ENCODE measurements around the gene CSDE1. TPM values are rescaled to one million over a fixed set of nuclear protein-coding genes. Genes with fewer than 3 reads are reported as not detected.

Gene CSDE1
- total RNA-seq, 8 experiments from 2014 or later: 343 to 800 (median 541) TPM

DNA sequence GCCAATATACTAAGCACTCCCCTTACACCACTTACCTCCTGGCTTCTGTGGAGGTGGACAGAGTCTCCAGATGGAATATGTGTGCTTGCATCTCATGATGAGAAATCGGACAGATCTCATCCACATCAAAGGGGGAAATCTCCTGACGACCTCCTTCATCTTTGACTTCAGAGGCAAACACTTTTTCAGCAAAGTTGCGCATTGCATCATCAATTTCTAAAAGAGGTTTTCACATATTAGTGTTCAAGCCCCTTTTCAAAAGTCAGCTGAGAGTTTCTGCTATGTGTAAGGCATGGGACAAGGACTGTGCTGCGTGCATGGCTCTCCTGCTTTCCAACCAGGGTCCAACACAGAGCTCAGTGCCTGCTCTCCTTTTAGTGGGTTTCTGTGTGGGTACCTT is 69.3 kb downstream of the CSDE1 start:
- Histone ChIP-seq H3K4me1 (replicated peaks in 1 of 2) (no peaks in the 10 kb centered on the region), H3K27ac (no peak overlapping the region), H3K4me3 (no peak overlapping the region)
- WGBS, 10 experiments: 0 to 100% (median 63%) methylated on average over 1 to 3 of the region's 4 CpGs; no CpG with 5 or more reads in 3 of the 10 experiments
- no peak for ATAC-seq (replicated peaks in 6 of 8)
- in situ Hi-C loops (cut with MboI; ENCODE audit: low pct_unique_long_range_greater_than_20kb in 2 of 9, low sequenced_read_pairs in 9 of 9, unreplicated experiment in 9 of 9): loop anchor here in 1 of 9 experiments (25.0 kb wide), 1 partner anchor 726 kb away; no protein-coding TSS in a partner anchor

DNA sequence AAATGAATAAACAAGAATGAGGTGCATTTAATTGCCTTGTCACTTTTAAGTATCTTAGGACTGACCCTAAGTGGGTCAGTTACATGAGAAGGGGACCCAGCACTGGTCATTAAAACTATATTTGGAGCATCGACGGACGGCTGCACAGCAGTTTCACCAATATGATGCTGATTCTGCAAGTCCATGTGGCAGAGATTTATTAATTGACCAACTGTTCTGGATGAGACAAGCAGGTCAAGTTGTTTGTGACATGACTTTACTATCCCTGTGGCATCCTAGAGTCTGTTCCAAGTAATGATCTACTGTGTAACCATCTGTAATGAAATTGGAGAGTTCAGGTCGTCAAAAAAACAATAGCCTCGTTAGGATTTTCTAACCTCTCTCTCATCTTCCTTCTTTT is 71.9 kb downstream of the CSDE1 start:
- no peaks in the 10 kb centered on the region for H3K4me1 ChIP-seq (replicated peaks in 1 of 2)
- no peak overlapping the region for H3K27ac ChIP-seq
- in situ Hi-C loops (cut with MboI; ENCODE audit: low pct_unique_long_range_greater_than_20kb in 2 of 9, low sequenced_read_pairs in 9 of 9, unreplicated experiment in 9 of 9): loop anchor here in 1 of 9 experiments (25.0 kb wide), 1 partner anchor 724 kb away; no protein-coding TSS in a partner anchor
- 17 to 96% (median 77%) methylated on average over 2 to 5 of the region's 5 CpGs for WGBS, 10 experiments
- H3K4me3 ChIP-seq: no peak overlapping the region
- ATAC-seq (replicated peaks in 6 of 8): no peak

DNA sequence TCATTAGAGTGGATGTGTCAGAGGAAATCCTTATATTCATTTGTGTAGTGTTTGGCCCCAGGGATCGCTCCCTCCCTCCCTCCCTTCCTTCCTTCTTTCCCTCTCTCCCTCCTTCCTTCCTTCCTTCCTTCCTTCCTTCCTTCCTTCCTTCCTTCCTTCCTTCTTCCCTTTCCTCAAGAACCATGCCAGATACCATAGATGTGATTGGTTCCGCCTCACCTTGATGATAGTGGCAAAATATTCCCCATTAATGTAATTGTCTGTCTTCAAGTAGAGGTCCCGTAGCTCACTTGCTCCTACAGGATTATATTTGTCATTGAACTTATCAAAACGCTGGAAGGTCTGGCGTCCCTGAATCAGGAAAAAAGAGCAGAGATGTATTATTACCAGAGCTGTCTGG is 80.1 kb downstream of the CSDE1 start:
- in situ Hi-C loops (cut with MboI; ENCODE audit: low pct_unique_long_range_greater_than_20kb in 2 of 9, low sequenced_read_pairs in 9 of 9, unreplicated experiment in 9 of 9): loop anchor here in 1 of 9 experiments (25.0 kb wide), 1 partner anchor 715 kb away; no protein-coding TSS in a partner anchor
- no peak overlapping the region for H3K27ac ChIP-seq
- WGBS, 10 experiments: 0 to 75% (median 50%) methylated on average over 1 to 5 of the region's 5 CpGs; no CpG with 5 or more reads in 5 of the 10 experiments
- no peak for ATAC-seq (replicated peaks in 6 of 8)
- no peaks in the 10 kb centered on the region for H3K4me1 ChIP-seq (replicated peaks in 1 of 2)
- no peak overlapping the region for H3K4me3 ChIP-seq

DNA sequence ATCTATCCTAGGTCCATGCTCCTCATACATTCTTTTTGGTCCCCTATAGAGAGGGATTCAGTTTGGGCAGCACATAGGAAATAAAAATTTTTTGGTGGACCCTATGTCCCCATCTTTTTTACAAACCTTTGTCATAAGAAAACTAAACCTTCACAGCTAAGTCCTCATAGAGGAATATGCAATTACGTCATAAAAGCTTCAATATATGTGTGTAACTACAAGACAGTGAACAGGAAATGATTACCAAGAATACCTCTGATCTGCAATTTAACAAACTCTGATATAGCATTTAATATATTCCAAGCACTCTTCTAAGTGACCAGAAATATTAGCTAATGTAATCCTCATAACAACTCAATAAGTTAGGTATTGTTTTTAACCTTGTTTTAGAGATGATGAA is 81.7 kb downstream of the CSDE1 start:
- H3K4me3 ChIP-seq: no peak overlapping the region
- in situ Hi-C loops (cut with MboI; ENCODE audit: low pct_unique_long_range_greater_than_20kb in 2 of 9, low sequenced_read_pairs in 9 of 9, unreplicated experiment in 9 of 9): loop anchor here in 1 of 9 experiments (25.0 kb wide), 1 partner anchor 714 kb away; no protein-coding TSS in a partner anchor
- no peak for ATAC-seq (replicated peaks in 6 of 8)
- no peak overlapping the region for H3K27ac ChIP-seq
- H3K4me1 ChIP-seq (replicated peaks in 1 of 2): no peaks in the 10 kb centered on the region
- WGBS, 10 experiments: 57 to 100% (median 80%) methylated on average over 1 of the region's 1 CpG; no CpG with 5 or more reads in 3 of the 10 experiments

GRCh38 chr1:114671939-114672275 is 85.9 kb downstream of the CSDE1 start:
- ATAC-seq (replicated peaks in 6 of 8): no peak
- Histone ChIP-seq H3K4me1 (replicated peaks in 1 of 2) (peaks cover 0 to 4% of the 10 kb centered on the region in 2 donors), H3K27ac (no peak overlapping the region), H3K4me3 (no peak overlapping the region)
- in situ Hi-C loops (cut with MboI; ENCODE audit: low pct_unique_long_range_greater_than_20kb in 2 of 9, low sequenced_read_pairs in 9 of 9, unreplicated experiment in 9 of 9): no loop called here
- 66 to 100% (median 91%) methylated on average over 1 to 7 of the region's 7 CpGs; no CpG with 5 or more reads in 4 of the 10 experiments for WGBS, 10 experiments

DNA sequence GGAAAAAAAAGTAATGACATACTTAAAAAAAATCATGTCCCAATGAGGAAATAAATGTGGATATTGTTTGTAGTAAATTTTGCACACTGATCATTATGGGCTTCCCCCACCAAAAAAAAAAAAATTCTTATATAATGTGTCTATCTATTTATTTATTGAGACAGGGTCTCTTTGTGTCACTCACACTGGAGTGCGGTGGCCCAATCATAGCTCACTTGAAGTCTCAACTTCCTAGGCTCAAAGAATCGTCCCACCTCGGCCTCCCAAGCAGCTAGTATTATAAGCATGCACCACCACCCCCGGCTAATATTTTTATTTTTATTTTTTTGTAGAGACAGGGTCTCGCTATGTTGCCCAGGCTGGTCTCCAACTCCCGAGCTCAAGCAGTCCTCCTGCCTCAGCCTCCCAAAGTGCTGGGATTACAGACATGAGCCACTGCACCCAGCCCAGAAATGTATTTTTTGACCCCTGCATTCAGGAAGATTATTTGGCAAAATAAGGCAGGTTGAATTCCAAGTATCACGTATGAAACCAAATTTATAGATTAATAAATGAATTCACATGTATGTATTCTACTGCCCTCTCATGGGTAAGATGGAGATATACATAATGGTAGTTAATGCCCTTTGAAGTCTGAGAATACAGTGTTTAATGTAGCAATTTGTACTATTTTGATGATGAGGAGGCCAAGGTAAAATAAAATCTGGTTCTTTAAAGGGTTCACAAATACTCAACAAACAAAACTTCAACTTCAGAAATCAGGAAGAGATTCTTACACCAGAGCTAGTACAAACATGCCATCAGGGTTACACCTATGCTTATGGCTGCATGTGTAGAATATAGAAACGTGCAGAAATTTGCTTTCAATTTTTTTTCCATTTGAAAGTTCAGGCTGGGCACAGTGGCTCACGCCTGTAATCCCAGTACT is 86.5 kb downstream of the CSDE1 start:
- 35 to 87% (median 73%) methylated on average over 1 to 9 of the region's 9 CpGs; no CpG with 5 or more reads in 1 of the 10 experiments for WGBS, 10 experiments
- ATAC-seq (replicated peaks in 6 of 8): no peak
- no peak overlapping the region for H3K27ac ChIP-seq
- peaks cover 0 to 4% of the 10 kb centered on the region in 2 donors for H3K4me1 ChIP-seq (replicated peaks in 1 of 2)
- H3K4me3 ChIP-seq: no peak overlapping the region
- in situ Hi-C loops (cut with MboI; ENCODE audit: low pct_unique_long_range_greater_than_20kb in 2 of 9, low sequenced_read_pairs in 9 of 9, unreplicated experiment in 9 of 9): no loop called here

GRCh38 chr1:114670083-114671010 is 87.4 kb downstream of the CSDE1 start:
- peak overlapping the region; percentile 48 to 55 (median 49) for H3K4me3 ChIP-seq
- H3K27ac ChIP-seq: no peak overlapping the region
- ATAC-seq (replicated peaks in 6 of 8): peak; percentile 91 to 99 (median 98)
- in situ Hi-C loops (cut with MboI; ENCODE audit: low pct_unique_long_range_greater_than_20kb in 2 of 9, low sequenced_read_pairs in 9 of 9, unreplicated experiment in 9 of 9): no loop called here
- 0 to 83% (median 17%) methylated on average over 2 to 24 of the region's 45 CpGs; no CpG with 5 or more reads in 2 of the 10 experiments for WGBS, 10 experiments
- peaks cover 0 to 4% of the 10 kb centered on the region in 2 donors for H3K4me1 ChIP-seq (replicated peaks in 1 of 2)

- in situ Hi-C loops (cut with MboI; ENCODE audit: low pct_unique_long_range_greater_than_20kb in 2 of 9, low sequenced_read_pairs in 9 of 9, unreplicated experiment in 9 of 9): no loop called here
- peaks cover 0 to 4% of the 10 kb centered on the region in 2 donors for H3K4me1 ChIP-seq (replicated peaks in 1 of 2)
- 0 to 5% (median 0%) methylated on average over 3 to 22 of the region's 50 CpGs; no CpG with 5 or more reads in 4 of the 10 experiments for WGBS, 10 experiments
- H3K27ac ChIP-seq: no peak within 1 kb of the TSS
- ATAC-seq (replicated peaks in 6 of 8): peak; percentile 67 to 84 (median 74)
- H3K4me3 ChIP-seq: peak within 1 kb of the TSS; percentile 48 to 55 (median 49)
These were observed 88.2 kb downstream of the CSDE1 start, which contains the start of gene DENND2C for GRCh38 chr1:114669562-114670082. Gene DENND2C, minus strand, starts transcription at chr1:114670049. Its CDS starts 44,065 bp downstream, at chr1:114625984.

- ATAC-seq (replicated peaks in 6 of 8): no peak
- in situ Hi-C loops (cut with MboI; ENCODE audit: low pct_unique_long_range_greater_than_20kb in 2 of 9, low sequenced_read_pairs in 9 of 9, unreplicated experiment in 9 of 9): no loop called here
- WGBS, 10 experiments: 26 to 100% (median 48%) methylated on average over 1 to 13 of the region's 13 CpGs
- Histone ChIP-seq H3K4me1 (replicated peaks in 1 of 2) (peaks cover 0 to 4% of the 10 kb centered on the region in 2 donors), H3K27ac (no peak overlapping the region), H3K4me3 (peak overlapping the region; percentile 48 to 55 (median 49))
These were observed 88.8 kb downstream of the CSDE1 start for GRCh38 chr1:114668784-114669561.

- ATAC-seq (replicated peaks in 6 of 8): no peak
These were observed 89.4 kb downstream of the CSDE1 start for GRCh38 chr1:114668373-114668772.

GRCh38 chr1:114666954-114667353 is 90.8 kb downstream of the CSDE1 start:
- Histone ChIP-seq H3K4me1 (replicated peaks in 1 of 2) (peaks cover 0 to 4% of the 10 kb centered on the region in 2 donors), H3K27ac (no peak overlapping the region), H3K4me3 (no peak overlapping the region)
- no peak for ATAC-seq (replicated peaks in 6 of 8)
- 42 to 87% (median 74%) methylated on average over 3 of the region's 3 CpGs for WGBS, 10 experiments
- in situ Hi-C loops (cut with MboI; ENCODE audit: low pct_unique_long_range_greater_than_20kb in 2 of 9, low sequenced_read_pairs in 9 of 9, unreplicated experiment in 9 of 9): no loop called here

More at GRCh38 chr1:114668373-114668772, 89.4 kb downstream of the CSDE1 start:
- Histone ChIP-seq H3K4me3 (no peak overlapping the region), H3K4me1 (replicated peaks in 1 of 2) (peaks cover 0 to 4% of the 10 kb centered on the region in 2 donors), H3K27ac (no peak overlapping the region)
- WGBS, 10 experiments: 68 to 100% (median 72%) methylated on average over 2 to 4 of the region's 4 CpGs; no CpG with 5 or more reads in 1 of the 10 experiments
- in situ Hi-C loops (cut with MboI; ENCODE audit: low pct_unique_long_range_greater_than_20kb in 2 of 9, low sequenced_read_pairs in 9 of 9, unreplicated experiment in 9 of 9): no loop called here
